Measurements from ENCODE around the gene SEPTIN5.

Gene SEPTIN5

DNA sequence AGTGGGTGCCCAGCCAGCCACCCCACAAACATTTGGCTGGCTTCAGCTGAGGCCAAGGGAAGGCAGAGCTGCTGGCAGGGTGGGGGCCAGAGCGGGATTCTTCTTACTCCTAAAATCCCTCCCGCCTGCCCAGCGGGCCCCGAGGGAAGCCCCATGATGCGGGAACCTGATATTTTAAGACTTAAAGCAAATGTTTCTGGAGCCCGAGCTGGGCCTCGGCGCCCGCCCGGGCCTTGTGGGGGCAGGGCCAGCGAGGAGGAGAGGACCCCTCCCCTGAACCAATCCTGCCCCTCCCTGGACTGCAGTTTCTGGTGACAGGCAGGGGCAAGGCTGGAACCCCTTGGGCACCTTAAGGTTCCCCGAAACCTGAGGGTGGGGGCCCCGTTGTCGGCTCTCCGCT, 26.3 kb downstream of the SEPTIN5 start:
- Mint-ChIP-seq H3K27ac (no peak overlapping the region), H3K4me1 (no peaks in the 10 kb centered on the region), H3K4me3 (no peak overlapping the region), H3K36me3 (no peaks in the 10 kb centered on the region), H3K9me3 (no peaks in the 10 kb centered on the region)
- ATAC-seq (no peak), DNase-seq (ENCODE audit: low spot score in 2 of 2) (no peak)

DNA sequence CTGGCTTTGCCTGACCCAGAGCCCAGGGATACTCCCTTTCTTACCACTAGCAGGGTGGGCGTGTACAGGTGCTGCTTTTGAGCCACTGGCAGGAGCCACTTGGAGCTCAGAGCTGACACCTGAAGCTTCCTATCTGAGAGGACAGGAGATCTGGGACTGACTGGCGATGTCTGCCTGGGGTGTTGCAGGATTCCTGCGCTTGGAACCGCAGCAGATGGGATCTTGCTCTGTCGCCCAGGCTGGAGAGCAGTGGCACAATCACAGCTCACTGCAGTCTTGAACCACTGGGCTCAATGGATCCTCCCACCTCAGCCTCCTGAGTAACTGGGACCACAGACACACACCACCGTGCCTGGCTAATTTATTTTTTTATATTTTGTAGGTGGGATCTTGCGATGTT, 26.8 kb downstream of the SEPTIN5 start:
- no peaks in the 10 kb centered on the region for H3K36me3 Mint-ChIP-seq
- H3K27ac Mint-ChIP-seq, result peak overlapping the region; percentile 20
- no peak overlapping the region for H3K4me3 Mint-ChIP-seq
- DNase-seq (ENCODE audit: low spot score in 2 of 2) (no peak), ATAC-seq (no peak)
- no peaks in the 10 kb centered on the region for H3K4me1 Mint-ChIP-seq
- no peaks in the 10 kb centered on the region for H3K9me3 Mint-ChIP-seq

DNA sequence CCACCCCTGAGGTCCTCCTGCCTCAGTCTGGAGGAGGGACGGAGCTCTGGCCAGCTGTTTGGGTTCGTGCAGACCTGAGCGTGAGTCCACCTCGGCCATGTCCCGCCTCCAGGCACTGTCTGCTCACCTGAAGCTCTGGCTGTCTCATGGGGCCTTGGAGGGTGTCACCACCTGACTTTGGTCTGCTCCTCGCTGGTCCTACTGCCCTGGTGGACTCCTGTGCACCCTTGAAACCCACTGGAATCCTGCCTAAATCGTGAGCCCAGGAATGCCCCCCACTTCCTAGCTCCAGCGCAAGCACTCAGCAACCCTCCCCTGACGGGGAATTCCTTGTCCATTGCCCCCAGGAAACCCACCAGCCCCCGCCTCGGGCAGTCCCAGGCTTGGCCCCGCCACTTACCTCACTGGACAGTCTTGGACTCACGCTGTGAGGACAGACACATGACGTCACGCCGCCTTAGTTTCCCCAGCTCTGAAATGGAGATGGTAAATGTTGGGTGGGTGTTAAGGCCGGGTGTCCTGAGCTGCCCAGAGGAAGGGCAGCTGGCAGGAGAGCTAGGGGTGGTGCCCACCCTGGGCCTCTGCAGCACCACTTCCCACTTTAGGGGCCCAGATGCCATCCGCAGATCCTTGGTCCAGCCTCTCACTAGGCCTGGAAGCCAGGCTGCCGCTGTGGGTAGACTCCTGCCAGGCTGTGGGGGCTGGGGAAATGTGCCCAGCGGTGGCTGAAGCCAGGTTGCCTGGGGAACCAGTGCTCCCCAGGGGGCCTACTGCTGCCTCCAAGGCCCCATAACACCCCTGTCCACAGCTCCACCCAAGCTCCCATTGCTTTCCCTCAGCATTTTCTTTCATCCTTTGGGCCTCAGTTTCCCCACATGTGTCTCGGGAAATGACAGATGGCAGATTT, 28.1 kb downstream of the SEPTIN5 start:
- Mint-ChIP-seq H3K4me1 (no peaks in the 10 kb centered on the region), H3K36me3 (no peaks in the 10 kb centered on the region), H3K9me3 (no peaks in the 10 kb centered on the region), H3K27ac (no peak overlapping the region), H3K4me3 (no peak overlapping the region)
- no peak for DNase-seq (ENCODE audit: low spot score in 2 of 2)
- no peak for ATAC-seq

- Mint-ChIP-seq H3K9me3 (no peaks in the 10 kb centered on the region), H3K4me1 (no peaks in the 10 kb centered on the region), H3K36me3 (no peaks in the 10 kb centered on the region), H3K4me3 (no peak overlapping the region), H3K27ac (no peak overlapping the region)
- ATAC-seq (no peak), DNase-seq (ENCODE audit: low spot score in 2 of 2) (no peak)
These were observed 28.8 kb downstream of the SEPTIN5 start for GRCh38 chr22:19743081-19743480.

- no peak overlapping the region for H3K27ac Mint-ChIP-seq
- H3K4me1 Mint-ChIP-seq, result no peaks in the 10 kb centered on the region
- H3K9me3 Mint-ChIP-seq, result no peaks in the 10 kb centered on the region
- no peak for DNase-seq (ENCODE audit: low spot score in 2 of 2)
- H3K36me3 Mint-ChIP-seq, result no peaks in the 10 kb centered on the region
- no peak overlapping the region for H3K4me3 Mint-ChIP-seq
- ATAC-seq, result no peak
These were observed 29.3 kb downstream of the SEPTIN5 start for GRCh38 chr22:19743651-19744050.

DNA sequence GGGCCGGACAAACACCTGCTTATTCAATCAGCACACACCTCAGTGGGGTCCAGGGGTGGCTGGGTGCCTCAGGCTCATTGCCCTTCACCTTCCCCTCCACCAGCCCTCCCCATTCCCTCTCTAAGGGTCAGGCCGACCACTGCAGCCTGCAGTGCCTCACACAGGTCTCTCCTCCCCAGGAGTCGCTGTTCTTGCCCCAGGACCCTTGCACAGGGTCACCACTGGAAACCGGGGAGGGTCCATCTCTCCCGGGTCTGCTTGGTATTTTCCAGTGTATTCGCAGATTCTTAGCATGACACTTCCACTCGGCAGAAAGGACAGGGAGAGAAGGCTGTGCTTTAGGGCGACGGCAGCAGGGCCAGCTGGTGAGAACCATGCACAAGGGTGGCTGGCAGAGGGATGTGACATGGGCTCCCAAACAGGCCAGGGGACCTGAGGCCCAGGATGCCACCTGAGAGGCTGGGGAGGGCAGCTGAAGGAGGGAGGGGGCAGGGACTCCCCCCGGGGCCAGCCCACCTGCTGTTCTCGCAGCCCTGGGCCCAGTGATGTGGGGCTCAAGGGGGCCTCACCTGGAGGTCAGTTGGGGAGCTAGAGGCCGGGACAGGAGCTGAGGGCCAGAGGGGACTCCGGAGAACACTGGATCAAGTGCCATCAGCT, 30.2 kb downstream of the SEPTIN5 start:
- no peaks in the 10 kb centered on the region for H3K9me3 Mint-ChIP-seq
- H3K36me3 Mint-ChIP-seq, result no peaks in the 10 kb centered on the region
- ATAC-seq (no peak), DNase-seq (ENCODE audit: low spot score in 2 of 2) (no peak)
- no peaks in the 10 kb centered on the region for H3K4me1 Mint-ChIP-seq
- peak overlapping the region; percentile 43 for H3K27ac Mint-ChIP-seq
- H3K4me3 Mint-ChIP-seq, result no peak overlapping the region

GRCh38 chr22:19745155-19746101, 31.1 kb downstream of the SEPTIN5 start:
- ATAC-seq (no peak), DNase-seq (ENCODE audit: low spot score in 2 of 2) (no peak)
- Mint-ChIP-seq H3K9me3 (no peaks in the 10 kb centered on the region), H3K4me1 (no peaks in the 10 kb centered on the region), H3K27ac (peak overlapping the region; percentile 43), H3K36me3 (no peaks in the 10 kb centered on the region), H3K4me3 (no peak overlapping the region)

- no peaks in the 10 kb centered on the region for H3K9me3 Mint-ChIP-seq
- no peaks in the 10 kb centered on the region for H3K4me1 Mint-ChIP-seq
- no peak overlapping the region for H3K4me3 Mint-ChIP-seq
- no peak overlapping the region for H3K27ac Mint-ChIP-seq
- ATAC-seq (no peak), DNase-seq (ENCODE audit: low spot score in 2 of 2) (no peak)
- H3K36me3 Mint-ChIP-seq, result no peaks in the 10 kb centered on the region
These were observed 32.4 kb downstream of the SEPTIN5 start for GRCh38 chr22:19746726-19747125.

DNA sequence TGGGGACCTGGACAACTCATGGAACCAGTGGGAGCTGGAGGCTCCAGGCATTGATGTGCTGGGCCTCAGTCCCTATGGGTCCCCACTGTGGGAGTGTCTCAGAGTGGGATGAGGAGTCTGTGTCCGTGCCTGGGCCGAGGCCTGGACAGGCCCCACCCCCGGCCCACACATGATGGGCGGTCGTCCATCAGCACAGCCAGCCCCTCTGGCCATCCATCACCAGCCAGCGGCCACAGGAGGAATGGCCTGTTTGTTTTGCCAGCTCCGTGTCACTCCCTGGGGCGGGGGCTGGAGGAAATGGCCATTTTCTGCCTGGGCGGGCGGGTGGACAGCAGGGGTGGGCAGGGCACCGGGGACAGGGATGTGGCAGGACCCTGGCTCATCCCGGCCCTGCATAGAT, 33.2 kb downstream of the SEPTIN5 start:
- H3K9me3 Mint-ChIP-seq, result no peaks in the 10 kb centered on the region
- no peak overlapping the region for H3K4me3 Mint-ChIP-seq
- no peaks in the 10 kb centered on the region for H3K4me1 Mint-ChIP-seq
- H3K27ac Mint-ChIP-seq, result no peak overlapping the region
- DNase-seq (ENCODE audit: low spot score in 2 of 2) (no peak), ATAC-seq (no peak)
- H3K36me3 Mint-ChIP-seq, result no peaks in the 10 kb centered on the region

GRCh38 chr22:19748139-19748538, 33.8 kb downstream of the SEPTIN5 start:
- DNase-seq (ENCODE audit: low spot score in 2 of 2) (no peak), ATAC-seq (no peak)
- Mint-ChIP-seq H3K4me3 (no peak overlapping the region), H3K9me3 (no peaks in the 10 kb centered on the region), H3K36me3 (no peaks in the 10 kb centered on the region), H3K4me1 (no peaks in the 10 kb centered on the region), H3K27ac (no peak overlapping the region)

DNA sequence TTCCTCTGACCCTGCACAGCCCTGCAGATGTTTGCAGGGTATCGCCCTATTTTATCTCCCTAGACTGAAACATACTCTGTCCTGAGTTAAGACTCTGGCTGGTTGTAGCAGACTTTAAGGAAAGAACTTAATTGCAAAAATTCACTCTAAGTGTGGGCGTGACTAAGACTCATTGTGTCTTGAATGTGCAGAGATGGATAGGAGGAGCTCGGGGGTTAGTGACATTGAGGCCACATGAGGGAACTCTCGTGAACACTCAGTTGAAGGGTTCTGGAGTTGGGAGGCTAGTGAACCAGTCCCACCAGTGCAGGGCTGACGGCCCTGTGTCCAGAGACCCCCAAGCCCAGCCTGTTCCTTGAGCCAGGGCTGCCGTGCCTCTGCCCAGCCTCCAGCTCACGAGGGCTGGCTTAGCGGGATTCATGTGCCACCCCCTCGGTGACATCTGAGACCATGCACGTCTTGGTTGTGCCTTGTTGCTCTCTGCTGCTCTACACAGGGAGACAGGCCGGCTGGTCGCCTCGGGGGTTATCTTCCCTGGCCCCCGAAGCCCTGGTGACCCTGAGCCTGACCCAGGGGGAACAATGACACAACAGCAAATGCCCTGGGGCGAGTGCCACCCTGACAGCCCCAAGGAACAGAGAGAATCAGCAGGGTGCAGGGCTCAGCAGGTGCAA, 34.8 kb downstream of the SEPTIN5 start:
- Mint-ChIP-seq H3K4me1 (no peaks in the 10 kb centered on the region), H3K4me3 (no peak overlapping the region), H3K27ac (no peak overlapping the region), H3K9me3 (no peaks in the 10 kb centered on the region), H3K36me3 (no peaks in the 10 kb centered on the region)
- DNase-seq (ENCODE audit: low spot score in 2 of 2) (no peak), ATAC-seq (no peak)

DNA sequence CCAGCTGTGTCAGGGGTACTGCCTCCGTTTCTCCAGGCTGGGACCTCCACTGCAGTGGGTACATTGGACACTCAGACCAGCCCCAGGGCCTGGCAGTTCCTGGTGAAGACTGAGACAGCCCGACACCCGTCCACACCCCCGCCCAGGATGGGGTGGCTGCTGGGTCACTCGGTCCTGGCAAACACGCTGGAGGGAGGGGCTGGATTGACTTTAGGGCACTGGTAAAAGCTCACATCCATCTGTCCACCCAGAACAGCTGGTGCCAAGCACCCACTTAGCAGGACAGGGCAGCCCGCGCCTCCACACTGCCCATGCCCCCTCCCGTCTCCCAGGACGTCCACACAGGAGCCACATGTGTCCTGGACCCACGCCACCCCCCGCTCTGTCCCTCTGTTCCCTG, 35.6 kb downstream of the SEPTIN5 start:
- ATAC-seq (no peak), DNase-seq (ENCODE audit: low spot score in 2 of 2) (no peak)
- H3K9me3 Mint-ChIP-seq, result no peaks in the 10 kb centered on the region
- no peaks in the 10 kb centered on the region for H3K4me1 Mint-ChIP-seq
- no peak overlapping the region for H3K4me3 Mint-ChIP-seq
- no peak overlapping the region for H3K27ac Mint-ChIP-seq
- H3K36me3 Mint-ChIP-seq, result no peaks in the 10 kb centered on the region

DNA sequence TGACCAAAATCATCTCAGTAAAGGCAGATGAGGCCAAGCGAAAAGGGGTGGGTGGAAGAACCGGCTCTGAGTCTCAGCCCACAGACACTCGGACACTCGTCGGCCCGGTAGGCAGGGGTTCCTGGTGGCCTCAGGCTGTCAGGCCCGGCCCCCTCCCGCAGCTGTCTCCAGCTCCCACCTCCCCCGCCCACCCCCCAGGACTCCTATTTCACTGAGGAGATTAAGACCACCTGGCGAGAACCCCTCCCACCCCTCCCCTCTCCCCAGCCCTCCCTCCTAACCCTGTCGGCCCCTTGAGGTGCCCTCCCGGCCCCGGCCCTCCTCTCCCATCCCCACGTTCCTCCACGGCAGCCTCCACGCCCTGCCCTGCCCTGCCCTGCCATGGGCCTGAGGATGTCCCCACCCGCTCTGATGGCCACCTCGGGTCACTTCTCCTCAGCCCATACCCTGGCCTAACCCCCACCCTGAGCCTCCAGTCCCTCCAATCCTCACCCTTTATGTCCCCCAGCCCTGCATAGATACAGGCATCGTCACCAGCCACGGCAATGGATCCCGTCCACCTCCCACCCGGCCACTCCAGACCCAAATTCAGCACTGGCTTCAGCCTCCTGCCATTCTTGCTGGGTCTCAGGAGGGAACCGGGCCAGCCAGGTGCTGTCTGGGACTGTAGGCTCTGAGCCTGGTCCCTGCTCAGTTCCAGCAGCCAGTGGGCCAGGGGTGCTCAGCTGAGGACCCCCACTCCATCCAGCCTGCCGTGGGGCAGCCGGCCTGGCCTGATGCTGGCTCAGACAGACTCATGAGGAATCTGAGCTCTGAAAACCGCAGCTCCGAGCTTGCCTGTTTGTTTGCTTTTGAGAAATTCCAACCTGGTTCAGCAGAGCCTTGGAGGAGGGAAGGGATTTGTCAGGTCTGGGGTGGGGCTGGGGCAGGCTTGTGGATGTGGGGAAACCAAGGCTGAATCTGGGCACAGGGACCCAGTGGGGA, 36.5 kb downstream of the SEPTIN5 start:
- Mint-ChIP-seq H3K4me1 (peaks cover 2% of the 10 kb centered on the region), H3K36me3 (no peaks in the 10 kb centered on the region), H3K4me3 (no peak overlapping the region), H3K9me3 (no peaks in the 10 kb centered on the region), H3K27ac (no peak overlapping the region)
- ATAC-seq, result no peak
- DNase-seq (ENCODE audit: low spot score in 2 of 2), result no peak
